ENCODE data around the gene CLPSL2.

CLPSL2 gene

DNA sequence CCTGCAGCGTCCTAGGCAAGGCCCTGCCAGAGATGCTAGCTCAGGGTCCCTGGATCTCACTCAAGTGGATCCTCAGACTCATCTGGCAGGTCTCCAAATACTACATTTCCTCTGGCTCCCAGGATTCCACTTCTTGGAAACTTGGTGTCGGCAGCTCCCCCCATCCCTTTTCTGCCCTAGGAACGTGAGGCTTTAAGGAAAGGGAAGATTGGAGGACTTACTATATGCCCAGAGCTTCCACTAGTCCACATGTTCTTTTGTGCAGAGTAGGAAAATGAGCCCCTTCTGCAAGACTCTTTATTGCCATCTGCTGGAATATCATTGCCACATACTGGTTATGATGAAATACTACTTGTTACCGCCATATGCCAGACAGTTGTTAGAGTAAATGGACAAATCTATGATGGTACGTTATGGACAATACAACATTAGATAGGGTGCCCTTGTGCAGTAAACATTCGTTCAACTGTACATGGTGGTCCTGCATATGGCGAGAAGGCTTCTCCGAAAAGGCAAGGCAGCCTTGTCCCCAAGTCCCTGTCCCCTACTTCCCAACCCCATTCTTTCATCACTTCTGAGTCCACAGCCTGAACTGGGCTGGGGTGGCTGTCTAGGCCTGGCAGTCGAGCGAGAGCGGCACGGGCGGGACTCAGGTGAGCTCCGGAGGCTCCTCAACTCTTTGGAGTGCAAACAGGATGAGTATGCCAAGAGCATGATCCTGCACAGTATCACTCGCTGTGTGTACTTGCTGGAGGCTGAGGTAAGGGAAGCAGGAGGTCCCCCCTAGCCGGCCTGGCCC, 38.8 kb upstream of the CLPSL2 start:
- TF ChIP-seq, protein P1, sequence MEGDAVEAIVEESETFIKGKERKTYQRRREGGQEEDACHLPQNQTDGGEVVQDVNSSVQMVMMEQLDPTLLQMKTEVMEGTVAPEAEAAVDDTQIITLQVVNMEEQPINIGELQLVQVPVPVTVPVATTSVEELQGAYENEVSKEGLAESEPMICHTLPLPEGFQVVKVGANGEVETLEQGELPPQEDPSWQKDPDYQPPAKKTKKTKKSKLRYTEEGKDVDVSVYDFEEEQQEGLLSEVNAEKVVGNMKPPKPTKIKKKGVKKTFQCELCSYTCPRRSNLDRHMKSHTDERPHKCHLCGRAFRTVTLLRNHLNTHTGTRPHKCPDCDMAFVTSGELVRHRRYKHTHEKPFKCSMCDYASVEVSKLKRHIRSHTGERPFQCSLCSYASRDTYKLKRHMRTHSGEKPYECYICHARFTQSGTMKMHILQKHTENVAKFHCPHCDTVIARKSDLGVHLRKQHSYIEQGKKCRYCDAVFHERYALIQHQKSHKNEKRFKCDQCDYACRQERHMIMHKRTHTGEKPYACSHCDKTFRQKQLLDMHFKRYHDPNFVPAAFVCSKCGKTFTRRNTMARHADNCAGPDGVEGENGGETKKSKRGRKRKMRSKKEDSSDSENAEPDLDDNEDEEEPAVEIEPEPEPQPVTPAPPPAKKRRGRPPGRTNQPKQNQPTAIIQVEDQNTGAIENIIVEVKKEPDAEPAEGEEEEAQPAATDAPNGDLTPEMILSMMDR (IDR thresholded peaks at IDR 0.05), result peak; percentile 91
- TF ChIP-seq ZFX (IDR thresholded peaks at IDR 0.05; ENCODE audit: borderline replicate concordance), result no peak
- peak overlapping the region; percentile 100; the same call in 1 of the 2 replicates for H3K27ac ChIP-seq

DNA sequence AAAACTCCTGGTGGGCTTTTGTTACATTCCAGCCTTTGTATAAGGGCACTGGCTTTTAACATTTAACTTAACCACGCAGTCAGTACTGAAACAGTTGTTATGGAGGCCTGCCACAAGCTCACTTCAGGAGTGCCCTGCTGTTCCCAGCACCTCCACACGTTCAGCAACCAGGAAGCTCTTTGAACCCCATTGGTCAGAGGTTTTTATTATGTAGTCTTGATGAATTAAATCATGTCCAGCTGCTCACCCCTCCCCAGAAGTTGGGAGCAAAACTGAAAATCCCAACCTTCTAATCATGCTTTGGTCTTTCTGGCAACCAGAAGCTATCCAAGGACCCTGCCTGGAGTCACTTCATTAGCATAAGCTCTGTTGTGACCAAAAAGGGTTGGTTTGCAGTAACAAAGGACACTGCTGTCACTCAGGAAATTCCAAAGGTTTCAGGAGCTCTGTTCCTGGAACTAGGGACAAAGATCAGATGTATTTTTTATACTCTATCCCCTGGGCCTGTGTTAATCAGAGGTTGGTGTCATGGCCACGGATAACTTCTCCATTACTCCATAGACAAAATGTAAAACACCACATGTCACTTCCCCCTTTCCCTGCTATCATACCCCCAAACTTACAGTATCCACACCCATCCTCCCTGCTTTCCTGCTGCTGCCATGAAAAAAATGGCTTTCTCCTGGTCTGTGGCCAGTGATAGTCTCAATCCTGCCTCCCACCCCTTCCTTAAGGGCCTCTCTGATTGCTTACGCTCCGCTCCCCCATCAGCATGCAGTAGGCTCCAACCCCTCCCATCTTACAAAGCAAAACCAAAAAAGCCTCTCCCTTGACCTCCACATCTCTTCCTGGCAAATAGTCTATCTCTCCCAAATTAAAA, 36.5 kb upstream of the CLPSL2 start:
- H3K27ac ChIP-seq, result no peak overlapping the region
- TF ChIP-seq, protein P1 (IDR thresholded peaks at IDR 0.05), result no peak
- no peak for TF ChIP-seq ZFX (IDR thresholded peaks at IDR 0.05; ENCODE audit: borderline replicate concordance)

DNA sequence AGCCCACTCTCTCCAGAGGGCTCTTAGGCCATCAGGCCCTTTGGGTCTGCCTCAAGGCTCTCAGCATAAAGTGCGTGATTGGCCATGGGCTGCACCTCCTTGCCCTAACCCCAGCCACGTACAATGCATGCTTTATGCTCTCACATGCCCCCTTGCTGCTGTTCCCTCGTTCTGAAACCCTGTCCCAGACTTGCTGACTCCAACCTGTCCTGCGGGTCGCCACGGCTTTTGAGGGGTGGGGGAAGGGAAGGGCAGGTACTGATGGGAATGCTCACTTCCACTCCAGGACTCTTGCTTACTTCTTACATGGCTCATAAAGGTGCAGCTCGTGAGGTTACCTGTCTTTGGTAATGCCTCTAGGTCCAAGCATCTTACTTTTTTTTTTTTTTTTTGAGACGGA, 33.6 kb upstream of the CLPSL2 start:
- H3K27ac ChIP-seq, result no peak overlapping the region

GRCh38 chr6:35745509-35745908, 30.9 kb upstream of the CLPSL2 start:
- TF ChIP-seq, protein P1 (IDR thresholded peaks at IDR 0.05), result no peak
- TF ChIP-seq ZFX (IDR thresholded peaks at IDR 0.05; ENCODE audit: borderline replicate concordance), result no peak
- H3K27ac ChIP-seq, result no peak overlapping the region

More for the DNA sequence above, 33.6 kb upstream of the CLPSL2 start:
- no peak for TF ChIP-seq ZFX (IDR thresholded peaks at IDR 0.05; ENCODE audit: borderline replicate concordance)
- TF ChIP-seq, protein P1 (IDR thresholded peaks at IDR 0.05), result no peak

DNA sequence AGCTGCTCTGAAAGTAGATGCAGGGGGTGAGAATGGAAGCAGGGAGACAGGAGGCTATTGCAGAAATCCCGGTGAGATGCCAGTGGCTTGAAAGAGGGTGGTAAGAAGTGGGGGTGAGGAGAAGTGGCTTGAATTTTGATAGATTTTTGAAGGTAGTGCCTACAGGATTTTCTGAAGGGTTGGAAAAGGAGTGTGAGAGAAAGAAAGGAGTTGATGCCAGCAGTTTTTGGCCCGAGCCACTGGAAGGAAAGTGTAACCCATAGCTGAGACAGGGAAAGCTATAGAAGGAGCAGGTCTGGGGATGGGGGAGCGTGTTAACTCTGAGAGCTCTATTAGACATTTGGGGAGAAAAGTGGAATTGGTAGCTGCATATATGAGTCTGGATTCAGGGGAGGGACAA, 29.9 kb upstream of the CLPSL2 start:
- no peak overlapping the region for H3K27ac ChIP-seq
- TF ChIP-seq, protein P1 (IDR thresholded peaks at IDR 0.05), result no peak
- no peak for TF ChIP-seq ZFX (IDR thresholded peaks at IDR 0.05; ENCODE audit: borderline replicate concordance)

DNA sequence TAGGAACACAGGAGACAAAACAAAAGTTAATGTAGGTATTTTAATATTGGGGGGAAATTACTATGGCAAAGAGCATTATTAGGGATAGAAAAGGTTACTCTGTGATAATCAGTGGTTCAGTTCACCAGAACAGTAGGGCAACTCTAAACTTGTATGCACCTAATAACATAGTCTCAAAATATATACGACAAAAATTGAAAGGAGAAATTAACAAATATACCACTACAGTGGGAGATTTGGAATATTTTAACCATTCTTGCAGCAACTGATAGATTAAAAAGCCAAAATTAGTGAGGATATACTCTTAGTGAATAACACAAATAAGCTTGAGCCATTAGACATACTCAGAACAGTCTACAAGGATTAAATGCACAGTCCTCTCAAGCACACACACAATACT, 28.5 kb upstream of the CLPSL2 start:
- TF ChIP-seq, protein P1 (IDR thresholded peaks at IDR 0.05), result no peak
- TF ChIP-seq ZFX (IDR thresholded peaks at IDR 0.05; ENCODE audit: borderline replicate concordance), result no peak
- no peak overlapping the region for H3K27ac ChIP-seq
